GM20431 (cell line): ENCODE results near the gene RHPN2.
"Not testable (repeated sequence)": the region's sequence is repeated elsewhere in the genome, so short reads cannot be mapped to it uniquely, and the experiment has no call there.

Source experiments
- in situ Hi-C: fragments of 300-500 bp; cut with MseI, MboI; formaldehyde crosslinking; loops from one replicate; pipeline ENCODE4 v1.15.0; 2020; ENCODE audit warnings: low sequenced_read_pairs; ENCODE audit not compliant: unreplicated experiment

Gene RHPN2

DNA sequence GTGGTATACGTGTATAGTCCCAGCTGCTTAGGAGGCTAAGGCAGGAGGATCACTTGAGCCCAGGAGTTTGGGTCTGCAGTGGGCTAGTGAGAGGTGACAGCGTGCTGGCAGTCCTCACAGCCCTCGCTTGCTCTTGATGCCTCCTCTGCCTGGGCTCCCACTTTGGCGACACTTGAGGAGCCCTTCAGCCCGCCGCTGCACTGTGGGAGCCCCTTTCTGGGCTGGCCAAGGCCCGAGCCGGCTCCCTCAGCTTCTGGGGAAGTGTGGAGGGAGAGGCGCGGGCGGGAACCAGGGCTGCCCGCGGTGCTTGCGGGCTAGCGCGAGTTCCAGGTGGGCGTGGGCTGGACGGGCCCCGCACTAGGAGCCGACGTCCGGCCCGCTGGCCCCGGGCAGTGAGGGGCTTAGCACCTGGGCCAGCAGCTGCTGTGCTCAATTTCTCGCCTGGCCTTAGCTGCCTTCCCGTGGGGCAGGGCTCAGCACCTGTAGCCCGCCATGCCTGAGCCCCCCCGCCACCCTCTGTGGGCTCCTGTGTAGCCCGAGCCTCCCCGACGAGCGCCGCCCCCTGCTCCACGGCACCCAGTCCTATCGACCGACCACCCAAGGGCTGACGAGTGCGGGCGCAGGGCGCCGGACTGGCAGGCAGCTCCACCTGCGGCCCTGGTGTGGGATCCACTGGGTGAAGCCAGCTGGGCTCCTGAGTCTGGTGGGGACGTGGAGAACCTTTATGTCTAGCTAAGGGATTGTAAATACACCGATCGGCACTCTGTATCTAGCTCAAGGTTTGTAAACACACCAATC, 28.1 kb downstream of the RHPN2 start:
- in situ Hi-C loops = not testable (repeated sequence)

DNA sequence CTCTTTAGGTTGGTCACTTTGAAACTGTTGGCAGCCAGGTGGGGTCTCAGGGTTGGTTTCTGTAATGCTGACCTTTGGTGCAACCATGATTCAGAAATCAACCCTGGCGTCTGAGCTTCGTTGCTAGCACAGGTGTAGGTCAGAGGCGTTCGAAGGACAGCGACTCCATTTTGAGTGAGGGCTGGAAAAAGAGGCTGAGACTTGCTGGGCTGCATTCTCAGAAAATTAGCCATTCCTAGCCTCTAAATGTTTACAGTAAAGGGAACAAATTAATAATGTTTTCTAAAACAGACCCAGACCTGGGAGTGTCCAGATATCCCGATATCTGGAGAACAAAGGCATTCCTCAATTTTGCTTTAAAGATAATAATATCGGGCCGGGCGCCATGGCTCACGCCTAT, 29.2 kb downstream of the RHPN2 start:
- in situ Hi-C loops = no loop called here

DNA sequence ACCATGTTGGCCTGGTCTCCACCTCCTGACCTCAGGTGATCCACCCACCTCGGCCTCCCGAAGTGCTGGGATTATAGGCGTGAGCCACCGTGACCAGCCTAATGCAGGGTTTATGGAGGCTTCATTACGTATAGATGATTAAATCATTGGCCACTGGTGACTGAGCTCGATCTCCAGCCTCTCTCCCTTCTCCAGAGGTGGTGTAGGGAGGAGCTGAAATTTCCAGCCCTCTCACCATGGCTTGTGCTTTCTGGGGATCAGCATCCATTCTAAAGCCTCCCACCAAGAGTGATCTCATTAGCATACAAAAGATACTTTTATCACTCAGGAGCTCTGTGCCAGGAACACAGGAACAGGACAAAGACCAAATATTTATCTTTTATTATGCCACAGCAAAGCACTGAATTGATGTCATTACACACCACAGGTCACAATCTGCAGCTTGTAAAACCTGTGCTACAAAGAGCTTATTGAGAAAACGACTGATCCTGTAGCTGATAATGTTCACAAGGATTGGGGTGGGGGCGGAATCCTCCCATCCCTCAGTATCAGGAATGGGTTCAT, 32.4 kb downstream of the RHPN2 start:
- in situ Hi-C loops = no loop called here

DNA sequence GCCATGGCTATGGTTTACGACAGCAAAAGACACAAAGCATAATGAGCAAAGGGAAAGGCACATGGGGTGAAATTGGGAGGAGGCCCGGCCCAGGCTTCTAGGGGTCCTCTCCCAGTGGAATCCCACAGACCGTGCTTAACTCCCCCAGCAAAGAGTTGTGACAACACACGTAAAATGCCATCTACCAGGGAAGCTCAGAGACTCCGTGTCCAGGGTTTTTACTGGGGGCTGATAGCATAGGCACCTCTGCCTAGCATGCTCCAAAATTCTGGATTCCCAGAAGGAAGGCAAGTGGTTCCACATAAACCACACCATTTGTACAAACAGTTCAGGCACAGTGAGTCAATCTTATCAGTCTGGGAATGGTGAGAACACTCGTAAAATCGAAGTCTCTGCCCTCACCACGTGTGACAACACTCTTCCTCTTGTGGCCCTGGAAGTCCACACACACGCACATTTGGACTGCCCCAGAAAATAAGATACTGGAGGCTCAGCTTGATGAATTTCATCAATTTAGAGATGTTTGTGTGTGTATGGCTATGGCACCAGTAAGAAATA, 34.9 kb downstream of the RHPN2 start:
- in situ Hi-C loops = no loop called here

DNA sequence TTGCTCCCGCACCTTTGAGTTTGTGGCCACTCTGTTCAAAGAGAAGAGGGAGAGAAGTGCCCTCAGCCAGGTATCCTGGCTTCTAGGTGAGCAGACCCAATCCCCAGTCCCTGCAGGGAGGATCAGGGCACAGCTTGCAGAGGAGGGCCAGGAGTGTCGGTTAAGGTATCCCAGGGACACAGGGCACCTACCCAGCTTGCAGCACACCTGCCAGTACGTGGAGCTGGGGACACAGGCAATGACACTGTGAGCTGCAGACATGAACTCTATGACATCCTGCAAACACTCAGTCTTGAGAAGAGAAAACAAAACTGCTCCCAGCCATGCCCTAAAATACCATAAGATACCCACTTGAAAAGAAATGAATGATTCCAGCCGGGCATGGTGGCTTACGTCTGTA, 38.1 kb downstream of the RHPN2 start:
- in situ Hi-C loops = not testable (repeated sequence)

DNA sequence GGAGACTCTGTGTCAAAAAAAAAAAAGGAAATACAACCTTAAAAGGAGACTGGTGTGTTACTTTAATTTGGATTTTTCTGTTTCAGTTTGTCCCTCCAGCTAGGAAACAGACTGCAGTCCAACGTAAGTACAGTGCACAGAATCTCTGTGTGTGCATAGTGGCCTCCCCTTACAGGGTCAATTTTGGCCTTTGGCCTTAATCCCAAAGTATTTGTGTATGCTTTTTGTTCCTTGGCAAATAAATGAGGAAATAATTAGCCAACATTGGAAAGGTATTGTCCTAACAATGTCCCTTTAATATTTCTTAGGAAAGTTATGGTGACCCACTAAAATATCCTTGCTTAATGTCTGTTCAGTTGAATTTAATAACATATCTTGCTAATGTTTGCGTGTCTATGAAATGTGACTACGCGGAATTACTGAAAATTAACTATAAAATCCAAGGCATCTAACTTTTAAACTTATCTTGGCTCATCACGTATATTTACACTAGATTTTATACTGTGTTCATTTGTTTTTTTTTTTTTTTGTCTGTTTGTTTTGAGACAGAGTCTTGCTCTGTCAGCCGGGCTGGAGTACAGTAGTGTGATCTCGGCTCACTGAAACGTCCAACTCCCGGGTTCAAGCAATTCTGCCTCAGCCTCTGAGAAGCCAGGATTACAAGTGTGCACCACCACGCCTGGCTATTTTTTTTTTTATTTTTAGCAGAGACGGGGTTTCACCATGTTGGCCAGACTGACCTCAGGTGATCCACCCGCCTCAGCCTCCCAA, 39.0 kb downstream of the RHPN2 start:
- in situ Hi-C loops = not testable (repeated sequence)

DNA sequence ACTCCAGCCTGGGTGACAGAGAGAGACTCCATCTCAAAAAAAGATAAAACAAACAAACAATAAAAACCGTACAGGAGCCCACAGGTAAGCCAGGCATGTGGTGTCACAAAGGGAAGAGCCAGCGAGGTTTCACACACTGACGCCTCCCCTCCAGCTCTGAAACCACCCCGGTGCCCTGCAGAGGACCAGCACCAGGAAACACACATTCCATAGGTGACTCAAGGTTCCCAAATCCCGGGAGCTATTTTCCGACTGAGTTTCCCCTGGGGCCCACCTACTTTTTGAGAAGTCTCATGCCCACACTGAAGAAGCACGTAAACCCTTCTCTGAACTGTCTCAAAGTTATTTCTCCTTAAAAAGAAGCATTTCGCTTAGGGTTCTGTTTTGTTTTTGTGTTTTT, 40.3 kb downstream of the RHPN2 start:
- in situ Hi-C loops = no loop called here

DNA sequence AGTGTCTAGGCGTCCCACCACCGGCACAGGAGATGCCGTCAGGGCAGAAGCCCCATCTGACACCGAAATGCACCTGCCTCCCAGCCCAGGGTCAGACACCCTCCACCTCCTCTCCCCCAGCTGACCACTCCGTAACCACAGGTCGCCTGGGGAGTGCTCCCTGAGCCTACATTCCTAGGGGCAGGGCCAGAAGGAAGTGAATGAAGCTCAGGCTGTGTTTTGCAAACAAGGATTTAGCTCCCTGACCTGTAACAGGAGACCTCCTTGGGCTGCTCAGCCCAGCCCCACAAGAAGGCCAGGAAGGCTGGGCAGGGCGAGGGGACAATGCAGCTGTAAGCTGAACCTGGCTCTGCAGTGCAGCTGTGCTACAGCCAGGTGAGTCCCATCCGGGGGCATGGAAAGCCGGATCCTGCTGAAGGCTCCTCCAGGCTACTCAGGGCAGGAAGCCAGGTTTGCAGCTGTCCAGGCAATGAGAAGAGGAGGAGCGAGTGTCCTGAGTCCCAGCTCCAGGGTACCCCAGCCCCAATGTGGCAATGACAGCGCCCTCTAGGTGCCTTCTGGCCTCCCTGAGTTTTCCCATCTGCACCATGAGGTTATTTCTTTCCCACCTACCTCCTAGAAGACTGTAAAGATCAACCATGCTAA, 42.1 kb downstream of the RHPN2 start:
- in situ Hi-C loops = no loop called here

DNA sequence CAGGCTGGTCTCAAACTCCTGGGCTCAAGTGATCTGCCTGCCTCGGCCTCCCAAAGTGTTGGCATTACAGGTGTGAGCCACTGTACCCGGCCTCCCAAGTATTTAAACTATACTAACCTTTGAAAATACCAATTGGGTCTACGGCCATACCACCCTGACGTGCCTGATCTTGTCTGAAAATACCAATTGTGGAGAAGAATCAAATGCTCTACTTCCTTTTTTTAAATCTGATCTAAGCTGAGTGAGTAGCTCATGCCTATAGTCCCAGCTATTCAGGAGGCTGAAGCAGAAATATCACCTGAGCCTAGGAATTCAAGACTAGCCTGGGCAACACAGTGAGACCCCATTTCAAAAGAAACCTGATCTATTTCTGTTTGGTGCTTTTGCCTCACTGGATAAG, 53.8 kb downstream of the RHPN2 start:
- in situ Hi-C loops = not testable (repeated sequence)

DNA sequence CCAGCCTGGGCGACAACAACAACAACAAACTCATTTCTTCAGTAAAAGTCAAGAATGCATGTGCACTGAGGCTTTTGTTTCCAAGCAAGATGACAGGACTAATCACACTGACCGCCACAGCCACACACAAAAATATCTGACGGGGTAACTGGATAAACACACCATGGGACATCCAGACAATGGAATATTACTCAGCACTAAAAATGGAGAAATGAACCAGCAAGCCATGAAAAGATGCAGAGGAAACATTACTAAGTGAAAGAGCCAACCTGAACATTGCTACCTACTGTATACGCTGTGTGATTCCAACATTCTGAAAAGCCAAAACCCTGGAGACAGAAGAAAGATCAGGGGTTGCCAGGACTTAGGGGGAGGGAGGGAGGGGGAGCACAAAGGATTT, 56.0 kb downstream of the RHPN2 start:
- in situ Hi-C loops = no loop called here

DNA sequence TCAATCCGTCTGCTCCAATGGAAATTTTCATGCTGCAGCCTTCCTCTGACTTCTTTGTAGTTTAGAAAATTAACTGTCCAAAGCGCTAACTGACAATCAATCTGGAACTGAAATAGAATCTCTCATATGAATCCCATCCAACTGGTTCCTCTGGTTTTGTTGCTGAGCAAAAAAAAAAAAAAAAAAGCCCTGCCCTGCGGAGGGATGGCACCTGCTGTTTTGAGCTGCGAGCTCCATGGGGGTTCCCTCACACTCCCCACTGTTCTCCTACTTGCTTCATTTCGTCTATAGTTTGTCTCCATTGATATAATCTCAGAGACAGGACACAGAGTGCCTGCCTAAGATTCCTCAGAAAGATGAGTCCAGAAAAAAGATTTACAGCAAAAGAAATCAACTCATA, 59.2 kb downstream of the RHPN2 start:
- in situ Hi-C loops = no loop called here

DNA sequence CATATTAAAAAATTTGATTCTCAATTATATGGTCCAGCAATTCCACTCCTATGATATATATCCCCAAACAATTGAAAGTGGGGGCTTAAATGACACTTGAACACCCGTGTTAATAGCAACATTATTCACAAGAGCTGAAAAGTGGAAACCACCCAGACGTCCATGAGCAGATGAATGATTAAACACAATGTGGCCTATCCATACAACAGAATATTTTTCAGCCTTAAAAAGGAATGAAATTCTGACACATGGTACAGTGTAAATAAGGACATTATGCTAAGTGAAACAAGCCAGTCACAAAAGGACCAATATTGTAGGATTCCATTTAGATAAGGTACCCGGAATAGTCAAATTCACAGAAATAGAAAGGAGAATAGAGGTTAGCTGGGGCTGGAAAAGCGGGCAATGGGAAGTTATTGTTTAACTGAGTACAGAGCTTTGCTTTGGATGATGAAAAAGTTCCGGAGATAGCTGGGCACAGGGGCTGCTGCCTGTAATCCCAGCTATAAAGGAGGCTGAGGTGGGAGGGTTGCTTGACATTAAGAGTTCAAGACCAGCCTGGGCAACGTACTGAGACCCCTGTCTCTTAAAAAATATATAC, 61.2 kb downstream of the RHPN2 start:
- in situ Hi-C loops = not testable (repeated sequence)

DNA sequence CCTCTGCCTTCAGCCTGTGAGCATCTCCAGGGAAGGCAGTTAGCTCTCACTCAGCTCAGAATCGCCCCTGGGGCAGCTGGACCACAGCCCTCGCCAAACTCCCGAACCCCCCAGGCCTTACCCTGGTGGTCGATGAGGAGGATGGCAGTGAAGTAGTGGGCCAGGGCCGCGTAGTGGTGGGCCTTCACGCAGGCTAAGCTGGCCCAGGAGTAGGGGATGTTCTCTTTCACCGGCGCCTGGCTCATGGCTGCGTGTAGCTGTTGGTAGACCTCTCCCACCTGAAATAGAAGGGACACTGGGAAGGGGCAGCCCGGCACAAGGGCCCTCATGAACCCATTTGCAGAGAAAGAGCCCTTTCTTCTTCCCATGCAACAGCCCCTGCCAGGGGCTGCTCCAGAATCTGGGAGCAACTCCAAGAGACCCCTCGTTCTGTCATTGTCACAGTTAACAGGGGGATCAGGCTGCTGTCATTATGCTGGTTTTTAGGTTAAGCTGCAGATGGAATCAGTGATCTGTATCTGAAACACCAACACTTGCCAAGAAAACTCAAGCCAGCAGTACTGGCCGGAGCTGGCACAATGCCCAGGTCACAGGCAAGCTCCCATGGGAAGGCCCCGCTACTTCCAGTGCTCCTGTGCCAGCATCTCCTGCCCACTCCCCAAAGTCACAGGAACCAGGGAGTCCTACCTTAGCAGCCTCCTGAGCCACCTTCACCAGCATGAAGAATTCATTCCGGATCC, 62.4 kb downstream of the RHPN2 start:
- in situ Hi-C loops = not testable (repeated sequence)

DNA sequence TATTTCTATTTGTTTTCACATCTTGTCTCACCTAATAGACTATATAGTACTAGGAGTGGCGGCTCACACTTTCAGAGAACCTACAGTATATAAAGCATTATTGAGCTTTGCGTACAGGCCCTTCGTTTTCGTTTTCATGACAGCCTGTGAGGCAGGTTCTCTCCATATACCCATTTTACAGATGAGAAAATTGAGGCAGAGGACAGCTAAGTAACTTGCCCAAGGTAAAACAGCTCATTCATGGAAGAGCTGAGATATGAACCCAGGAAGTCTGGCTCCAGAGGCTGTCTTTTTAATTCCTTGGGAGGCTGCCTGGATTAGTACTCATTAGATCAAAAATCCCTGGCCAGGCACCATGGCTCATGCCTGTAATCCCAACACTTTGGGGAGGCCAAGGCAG, 63.8 kb downstream of the RHPN2 start:
- in situ Hi-C loops = no loop called here

DNA sequence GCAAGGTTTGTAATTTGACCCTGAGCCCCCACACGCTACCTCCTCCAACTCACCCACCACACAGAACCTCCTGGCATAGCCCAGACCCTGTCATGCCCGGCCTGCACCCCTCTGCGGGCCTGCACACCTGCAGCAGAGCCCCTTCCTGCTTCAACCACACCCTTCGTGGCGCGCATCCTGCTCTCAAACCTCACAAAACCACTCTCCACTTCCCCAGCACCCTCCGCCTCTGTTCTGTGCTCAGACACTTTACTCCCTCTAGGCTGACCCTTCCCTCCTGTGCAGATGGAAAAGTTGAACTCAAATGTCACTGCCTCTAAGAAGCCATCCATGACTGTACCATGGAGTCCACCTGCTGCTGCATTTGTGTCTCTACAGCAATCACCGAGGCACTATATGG, 64.2 kb downstream of the RHPN2 start:
- in situ Hi-C loops = no loop called here

DNA sequence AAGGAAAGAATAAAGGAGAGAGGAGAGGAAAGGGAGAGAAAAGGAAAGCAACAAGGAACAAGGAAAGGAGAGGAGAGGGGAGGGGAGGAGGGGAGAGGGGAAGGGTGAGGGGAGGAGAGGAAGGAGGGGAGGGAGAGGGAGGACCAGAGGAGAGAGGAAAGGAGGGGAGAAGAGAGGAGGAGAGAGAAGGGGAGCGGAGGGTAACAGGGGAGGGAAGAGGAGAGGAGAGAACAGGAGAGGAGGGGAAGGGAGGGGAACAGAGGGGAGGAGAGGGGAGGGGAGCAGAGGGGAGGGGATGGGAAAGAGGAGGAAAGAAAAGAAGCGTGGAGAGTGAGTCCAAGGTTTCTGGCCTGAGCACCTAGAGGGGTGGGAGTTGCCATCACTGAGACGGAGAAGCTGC, 66.0 kb downstream of the RHPN2 start:
- in situ Hi-C loops = loop anchor here (25.0 kb wide), 1 partner anchor 114 kb away; no protein-coding TSS in a partner anchor

DNA sequence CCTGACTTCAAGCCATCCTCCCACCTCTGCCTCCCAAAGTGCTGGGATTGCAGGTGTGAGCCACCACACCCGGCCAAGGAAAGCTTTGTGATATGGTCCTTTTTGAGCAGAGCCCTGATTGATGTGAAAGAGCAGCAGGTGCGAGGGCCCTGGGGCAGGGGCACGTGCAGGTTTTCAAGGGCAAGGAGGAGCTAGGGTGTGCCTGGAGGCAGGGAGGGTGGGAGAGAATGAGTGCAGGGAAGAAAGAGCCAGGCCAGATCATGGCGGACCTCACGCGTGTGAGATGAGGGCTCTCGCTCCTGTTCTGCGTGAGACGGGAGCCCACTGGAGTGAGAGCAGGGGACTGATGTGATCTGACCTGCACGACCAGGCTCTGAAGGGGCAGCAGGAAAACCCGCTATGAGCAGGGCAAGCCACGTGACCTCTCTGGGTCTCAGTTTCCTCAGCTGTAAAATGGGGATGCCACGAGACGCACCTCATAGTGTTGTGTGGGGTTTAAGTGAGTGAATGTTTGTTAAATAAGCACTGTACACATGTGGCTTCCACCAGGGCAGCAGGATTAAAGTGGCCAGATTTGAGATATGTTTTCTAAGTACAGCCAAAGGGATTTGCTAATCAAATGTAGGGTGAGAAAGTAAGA, 66.9 kb downstream of the RHPN2 start:
- in situ Hi-C loops = loop anchor here (25.0 kb wide), 1 partner anchor 114 kb away; no protein-coding TSS in a partner anchor

DNA sequence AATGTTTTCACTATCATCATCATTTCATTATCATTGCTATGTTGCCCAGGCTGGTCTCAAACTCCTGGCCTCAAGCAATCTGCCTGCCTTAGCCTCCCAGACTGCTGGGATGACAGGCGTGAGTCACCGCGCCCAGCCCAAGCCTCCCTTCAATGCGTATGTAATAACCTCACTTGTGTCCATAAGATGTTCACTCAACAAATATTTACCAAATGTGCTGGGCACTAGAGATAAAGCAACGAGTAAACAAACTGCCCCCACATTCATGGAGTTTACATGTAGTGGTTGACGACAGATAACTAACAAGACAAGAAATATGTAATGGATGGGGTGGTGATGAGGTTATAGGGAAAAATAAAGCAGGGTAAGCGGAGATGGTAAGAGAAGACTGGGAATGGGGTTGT, 67.6 kb downstream of the RHPN2 start:
- in situ Hi-C loops = loop anchor here (25.0 kb wide), 1 partner anchor 115 kb away; no protein-coding TSS in a partner anchor

DNA sequence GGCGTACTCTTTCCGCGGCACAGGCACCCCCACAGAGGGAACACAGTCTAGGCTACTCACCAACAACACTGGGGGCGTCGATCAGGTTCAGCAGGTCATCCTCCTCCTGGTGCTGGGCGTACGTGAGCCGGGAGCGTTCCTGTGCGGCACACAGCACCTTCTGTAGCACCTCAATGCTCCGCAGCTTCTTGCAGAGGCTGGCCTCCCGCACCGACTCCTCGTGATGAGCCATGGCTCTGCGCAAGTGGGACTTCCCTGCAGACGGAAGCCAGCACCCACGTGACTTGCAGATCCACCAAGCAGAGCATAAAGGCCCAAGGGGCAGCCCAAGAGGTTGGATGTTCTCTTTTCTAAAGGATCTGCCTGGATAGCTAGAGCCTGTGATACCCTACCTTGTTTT, 68.7 kb downstream of the RHPN2 start:
- in situ Hi-C loops = loop anchor here (25.0 kb wide), 1 partner anchor 116 kb away; no protein-coding TSS in a partner anchor
